ENCODE measurements around the gene GIPC3.

- TF ChIP-seq REST (IDR thresholded peaks at IDR 0.05; ENCODE audit: low read depth) (no peak), TEAD4 (IDR thresholded peaks at IDR 0.05) (no peak), NFIC (IDR thresholded peaks at IDR 0.05) (no peak), EP300 (IDR thresholded peaks at IDR 0.05; ENCODE audit: borderline replicate concordance) (no peak), CEBPB (IDR thresholded peaks at IDR 0.05) (no peak), RAD21 (IDR thresholded peaks at IDR 0.05; ENCODE audit: low read depth) (no peak), FOXM1 (IDR thresholded peaks at IDR 0.05; ENCODE audit: borderline replicate concordance, low read depth) (no peak)
These were observed 12.5 kb upstream of the GIPC3 start, which contains the start of gene HMG20B for GRCh38 chr19:3572855-3573161.

All from Ishikawa (cell line).